Nucleus accumbens (tissue), 56 donors: ENCODE data around the gene ELK4.

Source experiments
- DNase-seq, 56 donors: peaks; one replicate each; lab custom pipeline; 2025; lab: John Stamatoyannopoulos, UW

ELK4 gene

DNA sequence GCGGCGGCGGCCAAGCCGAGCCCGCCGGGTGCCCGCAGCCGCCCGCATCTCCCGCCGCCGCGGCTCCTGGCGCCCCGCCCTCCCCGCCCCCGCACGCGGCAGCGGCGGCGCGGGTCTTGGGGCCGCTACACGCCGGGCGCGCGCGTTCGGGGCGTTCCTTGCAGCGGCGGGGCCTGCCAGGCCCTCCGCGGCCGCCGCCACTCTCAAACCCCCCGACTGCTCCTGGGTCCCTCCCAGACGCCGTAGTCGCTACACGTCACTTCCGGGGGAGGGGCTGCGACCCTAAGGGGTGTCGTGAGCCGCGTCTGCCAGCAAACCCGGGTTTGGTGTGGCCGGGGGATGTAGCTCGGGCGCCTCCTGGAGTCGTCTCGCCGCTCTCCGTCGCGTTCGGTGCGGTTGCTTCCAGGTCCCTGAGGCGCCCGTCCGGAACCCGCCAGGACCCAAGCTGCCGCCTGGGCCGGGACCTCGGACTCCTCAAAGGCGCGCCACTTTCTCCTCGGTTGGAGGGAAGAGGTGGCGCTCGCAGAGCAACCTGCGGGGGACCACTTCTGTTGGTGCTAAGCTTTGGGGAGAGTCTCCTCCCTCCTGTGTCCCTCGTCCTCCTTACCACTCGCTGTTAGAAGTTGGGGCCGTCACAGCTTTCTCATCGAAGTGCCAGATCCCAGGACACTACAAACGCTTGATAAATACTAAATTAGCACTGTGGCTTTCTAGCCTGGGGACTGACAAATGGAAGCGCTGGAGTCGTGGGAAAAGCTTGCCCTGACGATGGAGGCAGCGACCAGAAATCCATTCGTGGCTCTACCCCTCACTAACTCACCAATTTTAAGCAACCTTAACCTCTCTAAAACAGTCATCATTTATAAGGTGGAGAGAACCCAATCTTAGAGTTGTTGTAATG, at the start of gene ELK4:
ELK4 (minus strand) TSS at position 244 of the 901 bp plus-strand sequence. CDS start 8,129 bp downstream, outside the sequence.
- DNase-seq: peak; percentile 61 to 99 (median 96)

DNA sequence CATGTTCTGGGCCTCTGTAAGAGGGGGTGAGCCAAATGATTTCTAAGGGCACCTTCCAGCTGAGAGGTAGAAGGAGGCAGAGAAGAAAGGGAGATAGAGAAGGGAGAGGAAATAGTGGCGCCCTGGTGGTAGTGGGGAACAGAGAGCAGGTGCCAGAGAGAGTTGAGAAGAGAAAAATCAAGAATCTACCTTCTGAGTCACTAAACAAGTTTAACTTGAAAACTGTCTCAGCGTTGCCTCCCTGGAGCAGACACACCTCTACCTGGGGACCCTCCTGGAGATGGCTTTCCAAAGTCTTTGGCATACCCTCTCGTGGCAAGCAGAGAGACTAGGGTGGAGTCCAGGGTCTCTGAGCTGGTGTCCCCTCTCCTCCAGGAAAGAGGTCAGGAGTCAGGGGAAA, 49.6 kb upstream of the ELK4 start:
- DNase-seq: no peak

- peak in 37 of 56 donors; percentile 24 to 85 (median 54) for DNase-seq
Measured at GRCh38 chr1:205680073-205680851, 48.5 kb upstream of the ELK4 start, which contains the start of gene SLC45A3. Gene SLC45A3 (minus strand): TSS chr1:205680509. CDS start chr1:205664656, 15,853 bp downstream.

GRCh38 chr1:205678286-205679111, 46.7 kb upstream of the ELK4 start:
- peak in 4 of 56 donors; percentile 20 to 67 (median 34) for DNase-seq

GRCh38 chr1:205677167-205677566, 45.4 kb upstream of the ELK4 start:
- DNase-seq: peak in 1 of 56 donors; percentile 78

GRCh38 chr1:205676597-205676996, 44.8 kb upstream of the ELK4 start:
- DNase-seq: peak in 52 of 56 donors; percentile 28 to 96 (median 80)

- no peak for DNase-seq
Measured at GRCh38 chr1:205676002-205676401, 44.2 kb upstream of the ELK4 start.

- no peak for DNase-seq
Measured at GRCh38 chr1:205675247-205675646, 43.4 kb upstream of the ELK4 start.

GRCh38 chr1:205672970-205673369, 41.2 kb upstream of the ELK4 start:
- DNase-seq: no peak

DNA sequence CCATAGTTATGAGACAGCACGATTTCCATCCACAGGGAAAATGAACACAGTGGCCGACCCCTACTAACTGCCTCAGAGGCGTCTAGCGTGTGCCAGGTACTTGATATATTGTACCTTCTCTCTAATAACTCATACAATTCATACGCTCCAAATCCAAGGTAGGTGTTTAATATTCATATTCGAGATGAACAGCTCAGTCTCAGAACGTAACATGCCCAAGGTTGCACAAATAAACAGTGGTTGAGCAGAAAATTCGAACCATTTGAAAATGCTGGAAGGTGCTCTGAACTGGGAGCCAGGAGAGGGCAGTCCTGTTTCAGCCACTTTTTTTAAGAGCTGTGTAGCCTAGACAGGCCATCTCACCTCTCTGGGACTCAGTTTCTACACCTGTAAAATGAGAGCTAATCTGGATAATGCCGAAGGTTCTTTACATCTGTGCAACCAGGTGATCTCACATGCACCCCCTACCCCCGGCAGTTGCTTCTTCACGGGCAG, 40.6 kb upstream of the ELK4 start:
- no peak for DNase-seq

- DNase-seq: peak in 1 of 56 donors; percentile 37
Measured at GRCh38 chr1:205670611-205671430, 39.0 kb upstream of the ELK4 start.

GRCh38 chr1:205670150-205670446, 38.3 kb upstream of the ELK4 start:
- peak in 16 of 56 donors; percentile 19 to 66 (median 48) for DNase-seq

DNA sequence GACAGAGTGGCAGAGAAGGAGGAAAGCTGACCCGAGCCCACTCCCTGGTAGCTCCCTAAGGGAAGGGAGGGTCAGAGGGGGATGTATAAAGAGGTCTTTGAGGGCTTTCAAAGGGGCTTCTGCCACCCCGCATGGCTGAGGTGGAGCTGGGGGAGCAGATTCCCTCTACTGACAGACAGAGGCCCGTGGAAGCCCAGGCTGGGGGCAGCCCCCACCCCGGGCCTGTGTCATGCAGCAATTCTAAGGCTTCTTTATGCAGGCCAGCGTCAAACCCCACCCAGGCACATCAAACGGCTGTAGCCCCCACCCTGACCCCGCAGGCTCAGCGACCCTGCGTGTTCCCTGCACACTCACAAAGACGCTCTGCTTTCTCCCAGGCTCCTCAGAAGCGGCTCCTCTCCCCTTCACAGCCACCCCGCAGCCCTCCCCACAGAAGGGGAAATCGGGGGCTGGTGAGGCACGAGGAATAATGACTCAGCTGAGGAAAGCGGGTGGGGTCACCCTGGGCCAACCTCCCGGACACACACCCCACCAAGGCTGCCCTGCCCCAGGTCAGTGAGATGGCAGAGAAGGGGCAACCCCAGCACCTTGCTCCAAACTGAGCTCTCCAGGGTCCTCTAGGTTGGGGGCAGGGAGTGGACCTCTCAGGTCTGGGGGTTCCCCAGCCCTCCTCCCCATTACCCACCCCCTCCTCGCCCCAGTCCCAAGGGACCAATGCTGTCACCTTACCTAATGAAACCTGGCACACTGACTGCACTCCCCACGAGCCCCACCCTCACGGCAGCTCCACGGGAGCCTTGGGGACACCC, 37.7 kb upstream of the ELK4 start:
- peak in 38 of 56 donors; percentile 14 to 85 (median 54) for DNase-seq

- peak in 3 of 56 donors; percentile 24 to 63 (median 24) for DNase-seq
Measured at GRCh38 chr1:205668951-205669340, 37.1 kb upstream of the ELK4 start.

GRCh38 chr1:205667909-205668643, 36.3 kb upstream of the ELK4 start:
- peak in 23 of 56 donors; percentile 24 to 65 (median 42) for DNase-seq

DNA sequence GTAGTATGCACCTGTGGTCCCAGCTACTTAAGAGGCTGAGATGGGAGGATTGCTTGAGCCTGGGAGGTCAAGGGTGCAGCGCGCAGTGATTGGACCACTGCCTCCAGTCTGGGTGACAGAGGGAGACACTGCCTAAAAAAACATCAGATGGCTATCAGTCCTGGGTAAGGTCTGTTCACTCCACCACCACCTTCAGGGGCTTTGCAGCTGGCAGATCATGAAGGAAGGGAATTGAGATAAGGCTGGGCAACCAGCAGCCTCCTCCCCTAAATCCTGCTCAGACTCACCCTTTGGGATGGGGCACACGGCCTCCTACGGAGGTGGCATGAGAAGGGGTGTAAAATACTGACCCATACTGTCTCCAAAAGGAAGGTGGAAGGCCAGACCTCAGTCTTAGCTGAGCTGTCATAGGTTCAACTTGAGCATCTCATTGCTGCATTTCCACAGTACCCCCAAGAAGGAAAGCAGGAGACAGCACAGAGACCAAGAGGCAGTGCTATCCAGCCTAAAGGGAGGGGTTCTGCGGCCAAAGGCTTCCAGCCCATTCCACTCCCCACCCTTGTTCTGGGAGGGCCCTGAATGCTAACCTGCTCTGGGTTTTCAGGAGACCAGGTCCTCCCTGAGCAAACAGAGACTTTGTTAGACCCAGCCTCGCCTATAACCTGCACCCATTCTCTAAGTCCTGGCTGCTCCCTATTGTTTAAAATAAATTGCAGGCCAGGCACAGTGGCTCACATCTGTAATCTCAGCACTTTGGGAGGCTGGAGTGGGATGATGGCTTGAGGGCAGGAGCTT, 34.8 kb upstream of the ELK4 start:
- DNase-seq: no peak
